HG03097 (cell line): ENCODE results near the gene SESN1.

Experiments
- ATAC-seq: cut with Tn5 transposase; IDR thresholded peaks from one replicate; pipeline ENCODE4 v1.9.1; 2021; ENCODE audit not compliant: unreplicated experiment, low FRiP score

The SESN1 gene

GRCh38 chr6:109034526-109034925, 60.1 kb downstream of the SESN1 start:
- ATAC-seq, result no peak

GRCh38 chr6:109033655-109034054, 61.0 kb downstream of the SESN1 start:
- ATAC-seq, result no peak

DNA sequence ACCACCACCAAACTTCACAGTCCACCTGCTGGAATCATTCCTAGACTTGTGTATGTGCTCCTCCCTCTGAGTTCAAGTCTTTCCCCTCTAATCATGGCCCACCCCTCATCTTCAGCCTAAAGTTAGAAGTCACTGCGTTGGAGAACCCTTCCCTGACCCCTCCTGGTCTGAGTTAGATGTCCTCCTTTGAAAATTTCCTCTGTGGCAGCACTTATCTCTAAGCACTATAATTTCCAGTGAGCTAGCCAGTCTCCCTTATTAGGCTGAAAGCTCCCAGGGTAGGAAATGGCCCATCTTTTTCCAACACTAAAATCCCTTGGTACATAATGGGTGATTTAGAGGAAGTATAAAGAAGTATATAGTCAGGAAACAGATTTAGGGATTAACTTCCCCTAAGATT, 63.2 kb downstream of the SESN1 start:
- no peak for ATAC-seq

GRCh38 chr6:109029313-109029712, 65.3 kb downstream of the SESN1 start:
- ATAC-seq, result no peak

GRCh38 chr6:109028439-109028838, 66.2 kb downstream of the SESN1 start:
- ATAC-seq, result no peak

- ATAC-seq, result no peak
Observed at GRCh38 chr6:109027964-109028363, 66.7 kb downstream of the SESN1 start.

DNA sequence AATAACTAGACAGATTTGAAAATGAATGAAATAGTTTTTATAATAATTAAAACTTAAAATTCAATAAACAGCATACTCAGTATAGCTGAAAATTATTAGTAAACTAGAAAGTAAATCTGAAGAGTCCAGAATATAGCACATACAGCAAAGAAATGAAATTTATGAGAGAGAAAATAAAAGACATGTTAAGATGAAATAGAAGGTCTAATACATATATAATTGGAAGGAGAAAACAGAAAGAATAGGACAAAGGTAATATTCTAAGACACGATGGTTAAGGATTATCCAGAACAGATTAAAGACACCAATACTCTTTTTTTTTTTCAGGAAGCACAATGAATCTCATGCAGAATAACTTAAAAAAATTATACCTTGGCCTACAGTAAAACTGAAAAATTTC, 69.0 kb downstream of the SESN1 start:
- ATAC-seq, result no peak

- ATAC-seq, result no peak
Observed at GRCh38 chr6:109024784-109025183, 69.9 kb downstream of the SESN1 start.

- no peak for ATAC-seq
Observed at GRCh38 chr6:109024368-109024767, 70.3 kb downstream of the SESN1 start.

DNA sequence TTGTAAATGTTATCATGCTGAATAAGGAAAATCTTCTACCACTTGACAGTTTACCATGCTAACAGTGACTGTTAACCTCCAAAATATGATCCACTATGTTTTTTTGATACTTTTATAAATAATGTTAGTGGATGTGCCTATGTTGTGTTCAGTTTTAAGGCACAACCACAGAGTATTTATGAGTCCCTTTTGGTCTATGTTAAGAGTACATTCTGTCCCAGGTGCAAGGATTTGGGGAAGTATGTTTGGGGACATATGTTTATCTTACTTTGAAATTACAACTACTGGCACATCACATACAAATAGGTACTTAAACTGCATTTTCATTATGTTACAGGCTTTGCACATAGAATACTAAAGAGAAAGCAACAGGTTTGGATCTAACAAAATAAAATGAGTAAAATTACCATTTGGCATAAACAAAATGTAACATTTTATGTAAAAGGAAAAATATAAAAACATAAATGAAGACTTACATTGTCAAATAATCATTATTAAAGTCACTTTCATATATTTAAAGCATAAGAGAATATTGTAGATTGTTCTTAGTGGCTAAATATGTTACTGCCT, 71.2 kb downstream of the SESN1 start:
- ATAC-seq, result no peak

- ATAC-seq, result no peak
Observed at GRCh38 chr6:109021870-109022269, 72.8 kb downstream of the SESN1 start.

- no peak for ATAC-seq
Observed at GRCh38 chr6:109019911-109020310, 74.7 kb downstream of the SESN1 start.

GRCh38 chr6:109015176-109015575, 79.5 kb downstream of the SESN1 start:
- ATAC-seq, result no peak

GRCh38 chr6:109014606-109015005, 80.0 kb downstream of the SESN1 start:
- no peak for ATAC-seq

DNA sequence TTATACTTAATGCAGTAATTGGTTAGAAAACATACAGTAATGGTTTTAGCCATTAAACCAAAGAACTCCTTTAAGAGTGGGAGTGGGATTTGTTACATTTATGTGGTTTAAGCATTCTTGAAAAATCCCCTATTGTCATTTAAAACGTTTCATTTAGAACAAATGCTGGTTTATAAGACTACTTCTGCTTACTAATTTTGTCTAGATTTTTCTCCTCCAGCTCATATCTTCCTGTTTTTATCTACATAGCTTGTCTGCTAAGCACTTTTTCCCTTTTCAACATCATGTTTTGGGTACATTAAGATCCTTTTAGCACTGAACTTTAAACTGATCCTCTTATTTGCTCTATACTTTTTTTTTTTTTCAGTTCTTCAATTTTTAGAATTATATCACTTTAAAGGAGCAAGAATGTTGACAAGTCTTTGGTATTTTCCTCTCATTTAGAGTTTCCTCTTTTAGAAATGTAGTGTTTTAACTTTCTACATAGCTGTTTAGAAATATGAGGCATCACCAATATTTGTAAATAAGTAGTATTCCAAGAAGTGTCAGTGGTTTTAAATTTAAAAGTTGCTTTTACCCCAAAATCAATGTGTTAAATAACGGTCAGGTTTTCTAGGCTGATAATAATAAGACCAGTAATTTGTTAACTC, 80.9 kb downstream of the SESN1 start:
- ATAC-seq, result no peak

DNA sequence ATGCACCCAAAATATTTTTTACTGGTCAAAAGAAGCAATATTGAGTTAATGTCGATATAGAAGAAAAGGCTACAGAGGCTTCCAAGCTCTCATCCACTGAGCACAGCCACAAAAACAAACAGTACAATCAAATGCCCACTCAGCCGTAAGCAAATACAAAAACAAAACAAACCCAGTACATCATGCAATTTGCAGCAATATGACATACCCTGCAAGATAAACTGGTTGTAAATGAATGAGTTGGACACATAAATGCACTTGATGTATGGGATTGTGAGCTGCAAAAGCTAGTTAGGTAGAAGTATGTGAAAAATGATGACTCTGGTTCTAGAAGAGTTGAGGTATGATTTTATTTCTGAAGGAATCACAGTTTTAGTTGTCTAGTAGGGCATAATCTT, 83.9 kb downstream of the SESN1 start:
- no peak for ATAC-seq

DNA sequence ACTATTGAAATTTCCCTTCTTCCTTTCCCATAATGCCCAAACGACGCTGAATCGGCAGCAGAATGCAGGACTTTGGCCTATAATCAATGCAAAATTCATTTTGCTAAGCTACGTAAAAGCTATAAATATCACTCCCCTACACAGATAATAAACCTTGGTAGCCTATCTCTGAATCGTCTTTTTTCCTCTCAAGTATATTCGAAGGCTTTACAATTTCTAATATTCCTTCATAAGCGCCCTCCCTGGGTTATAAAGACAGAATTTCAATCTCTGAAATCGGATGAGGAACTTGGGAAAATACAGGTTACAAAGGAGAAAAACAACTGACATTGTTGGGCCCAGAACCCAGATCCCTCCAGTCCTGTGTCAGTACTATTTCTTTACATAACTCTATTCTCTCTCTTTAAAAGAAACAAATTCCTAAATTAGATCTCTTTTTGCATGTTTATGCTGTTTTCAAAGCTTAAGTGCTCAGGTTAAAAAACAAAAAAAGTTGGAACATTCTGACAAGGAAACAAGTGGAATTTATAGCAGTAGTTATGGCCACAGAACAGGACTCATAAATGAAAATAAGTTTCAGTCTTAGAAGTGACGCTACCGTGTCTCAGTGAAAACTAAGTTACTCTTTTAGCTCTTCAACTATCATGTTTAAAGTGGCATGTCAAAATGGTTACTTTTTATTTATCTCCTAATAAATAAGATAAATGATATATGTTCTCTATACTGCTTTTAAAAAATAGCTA, 84.5 kb downstream of the SESN1 start:
- ATAC-seq, result no peak

GRCh38 chr6:109009236-109009961, 85.2 kb downstream of the SESN1 start:
- peak; percentile 88 for ATAC-seq

DNA sequence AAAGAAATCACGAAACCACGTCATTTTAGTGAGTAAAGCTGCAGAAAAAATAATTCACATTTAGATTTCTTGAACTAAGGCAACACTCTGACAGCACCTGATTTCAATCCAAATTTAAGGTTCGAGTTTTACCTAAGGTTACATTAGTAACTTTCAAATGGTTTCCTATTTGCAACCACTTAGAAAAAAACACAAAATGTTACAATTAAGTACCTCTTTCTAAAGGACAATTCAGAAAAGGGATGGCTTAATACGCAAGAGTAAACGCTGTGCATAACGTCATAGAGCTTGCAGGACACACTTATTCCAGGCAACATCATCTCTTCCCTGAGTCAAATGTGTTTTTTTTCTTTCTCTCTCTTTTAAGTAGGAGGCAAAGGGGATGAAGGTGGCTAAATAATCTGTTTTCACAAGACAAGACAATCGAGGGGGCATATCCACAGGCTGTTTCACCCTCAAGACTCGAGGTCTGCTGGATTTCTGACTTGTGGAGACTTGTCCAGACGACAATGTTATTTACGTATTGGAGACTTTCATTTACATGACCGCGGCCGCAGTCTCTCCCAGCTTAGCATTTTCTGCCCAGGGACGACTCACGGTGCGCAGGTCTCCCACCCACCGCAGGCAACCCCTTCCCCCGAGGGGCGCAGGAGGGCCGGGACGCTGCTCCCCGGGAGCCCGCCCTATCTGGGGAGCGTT, 86.0 kb downstream of the SESN1 start:
- ATAC-seq, result no peak

- no peak for ATAC-seq
Observed at GRCh38 chr6:109008054-109008453, 86.6 kb downstream of the SESN1 start.

- no peak for ATAC-seq
Observed at GRCh38 chr6:109007521-109007920, 87.1 kb downstream of the SESN1 start.
